ENCODE measurements around the gene CLASRP.
A peak's percentile ranks its signal among the peaks of the same experiment; 100 is the strongest.

DNA sequence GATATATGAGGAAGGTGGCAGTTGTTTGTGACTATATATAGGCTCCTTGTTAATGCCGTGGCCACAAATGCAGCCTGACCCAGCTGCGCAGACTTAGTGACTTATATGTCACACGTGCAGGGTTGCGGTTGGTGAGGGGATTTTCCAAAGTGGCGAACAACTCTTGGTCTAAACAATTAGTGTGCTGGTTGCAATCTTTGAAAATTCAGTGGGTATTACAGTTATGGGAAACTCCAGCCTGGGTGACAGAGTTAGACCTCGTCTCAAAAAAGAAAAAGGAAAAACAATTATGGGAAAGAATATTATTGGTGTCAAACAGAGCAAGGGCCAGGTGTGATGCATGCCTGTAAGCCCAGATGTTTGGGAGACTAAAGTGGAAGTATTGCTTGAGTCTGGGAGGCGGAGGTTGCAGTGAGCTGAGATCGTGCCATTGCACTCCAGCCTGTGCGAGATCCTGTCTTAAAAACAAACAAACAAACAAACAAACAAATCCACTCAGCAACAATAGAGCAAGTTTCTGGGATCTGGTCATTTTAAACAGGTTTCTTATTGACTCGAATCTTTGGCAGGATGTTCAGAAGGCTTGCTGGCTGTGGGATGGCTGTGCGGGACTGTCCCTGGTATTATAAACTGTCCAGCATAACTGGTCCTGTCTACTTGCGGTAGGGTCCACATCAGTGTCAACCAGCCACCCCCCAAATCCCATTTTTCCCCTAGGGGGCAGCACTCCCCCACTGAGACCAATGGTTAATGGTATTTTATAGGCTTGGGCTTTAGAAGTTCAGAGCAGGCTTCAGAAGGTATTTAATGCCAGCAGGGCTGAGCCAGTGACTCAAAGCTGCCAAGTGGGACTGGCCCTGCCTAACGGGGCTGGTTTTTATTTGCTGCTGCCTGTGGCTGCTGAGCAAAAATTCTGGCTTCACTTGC is 22.2 kb upstream of the CLASRP start:
- TF ChIP-seq, protein P1, sequence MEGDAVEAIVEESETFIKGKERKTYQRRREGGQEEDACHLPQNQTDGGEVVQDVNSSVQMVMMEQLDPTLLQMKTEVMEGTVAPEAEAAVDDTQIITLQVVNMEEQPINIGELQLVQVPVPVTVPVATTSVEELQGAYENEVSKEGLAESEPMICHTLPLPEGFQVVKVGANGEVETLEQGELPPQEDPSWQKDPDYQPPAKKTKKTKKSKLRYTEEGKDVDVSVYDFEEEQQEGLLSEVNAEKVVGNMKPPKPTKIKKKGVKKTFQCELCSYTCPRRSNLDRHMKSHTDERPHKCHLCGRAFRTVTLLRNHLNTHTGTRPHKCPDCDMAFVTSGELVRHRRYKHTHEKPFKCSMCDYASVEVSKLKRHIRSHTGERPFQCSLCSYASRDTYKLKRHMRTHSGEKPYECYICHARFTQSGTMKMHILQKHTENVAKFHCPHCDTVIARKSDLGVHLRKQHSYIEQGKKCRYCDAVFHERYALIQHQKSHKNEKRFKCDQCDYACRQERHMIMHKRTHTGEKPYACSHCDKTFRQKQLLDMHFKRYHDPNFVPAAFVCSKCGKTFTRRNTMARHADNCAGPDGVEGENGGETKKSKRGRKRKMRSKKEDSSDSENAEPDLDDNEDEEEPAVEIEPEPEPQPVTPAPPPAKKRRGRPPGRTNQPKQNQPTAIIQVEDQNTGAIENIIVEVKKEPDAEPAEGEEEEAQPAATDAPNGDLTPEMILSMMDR (IDR thresholded peaks at IDR 0.05 in 2 of 3, conservative IDR thresholded peaks at IDR 0.05 in 1 of 3; ENCODE audit: borderline replicate concordance in 1 of 3, insufficient read depth in 1 of 3, low read depth in 2 of 3, low read length in 2 of 3): peak; percentile 78 to 86 (median 79)
- TF ChIP-seq, protein P2, sequence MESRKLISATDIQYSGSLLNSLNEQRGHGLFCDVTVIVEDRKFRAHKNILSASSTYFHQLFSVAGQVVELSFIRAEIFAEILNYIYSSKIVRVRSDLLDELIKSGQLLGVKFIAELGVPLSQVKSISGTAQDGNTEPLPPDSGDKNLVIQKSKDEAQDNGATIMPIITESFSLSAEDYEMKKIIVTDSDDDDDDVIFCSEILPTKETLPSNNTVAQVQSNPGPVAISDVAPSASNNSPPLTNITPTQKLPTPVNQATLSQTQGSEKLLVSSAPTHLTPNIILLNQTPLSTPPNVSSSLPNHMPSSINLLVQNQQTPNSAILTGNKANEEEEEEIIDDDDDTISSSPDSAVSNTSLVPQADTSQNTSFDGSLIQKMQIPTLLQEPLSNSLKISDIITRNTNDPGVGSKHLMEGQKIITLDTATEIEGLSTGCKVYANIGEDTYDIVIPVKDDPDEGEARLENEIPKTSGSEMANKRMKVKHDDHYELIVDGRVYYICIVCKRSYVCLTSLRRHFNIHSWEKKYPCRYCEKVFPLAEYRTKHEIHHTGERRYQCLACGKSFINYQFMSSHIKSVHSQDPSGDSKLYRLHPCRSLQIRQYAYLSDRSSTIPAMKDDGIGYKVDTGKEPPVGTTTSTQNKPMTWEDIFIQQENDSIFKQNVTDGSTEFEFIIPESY (IDR thresholded peaks at IDR 0.05; ENCODE audit: extremely low read depth, insufficient replicate concordance, low read length): no peak
- TF ChIP-seq POLR2AphosphoS5 (IDR thresholded peaks at IDR 0.05; ENCODE audit: low read depth, low read length) (no peak), JUND (IDR thresholded peaks at IDR 0.05) (no peak), RAD21 (IDR thresholded peaks at IDR 0.05; ENCODE audit: low read depth) (peak; percentile 87), POLR2A (IDR thresholded peaks at IDR 0.05; ENCODE audit: borderline replicate concordance, extremely low read depth, insufficient read depth, insufficient read length) (no peak), ZFX (IDR thresholded peaks at IDR 0.05) (no peak)
- TF ChIP-seq, protein P3, sequence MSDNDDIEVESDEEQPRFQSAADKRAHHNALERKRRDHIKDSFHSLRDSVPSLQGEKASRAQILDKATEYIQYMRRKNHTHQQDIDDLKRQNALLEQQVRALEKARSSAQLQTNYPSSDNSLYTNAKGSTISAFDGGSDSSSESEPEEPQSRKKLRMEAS (IDR thresholded peaks at IDR 0.05): no peak
- TF ChIP-seq, protein P4, sequence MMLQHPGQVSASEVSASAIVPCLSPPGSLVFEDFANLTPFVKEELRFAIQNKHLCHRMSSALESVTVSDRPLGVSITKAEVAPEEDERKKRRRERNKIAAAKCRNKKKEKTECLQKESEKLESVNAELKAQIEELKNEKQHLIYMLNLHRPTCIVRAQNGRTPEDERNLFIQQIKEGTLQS (IDR thresholded peaks at IDR 0.05): no peak

Data from HCT116 (cell line).